GM19238 (cell line): ENCODE results near the gene SMIM1.
A peak's percentile ranks its signal among the peaks of the same experiment; 100 is the strongest.

ENCODE experiments used
- DNase-seq: peaks from one replicate; pipeline ENCODE4 v3.0.0; 2011; ENCODE audit warnings: low spot score; ENCODE audit not compliant: insufficient read length

The SMIM1 gene

DNA sequence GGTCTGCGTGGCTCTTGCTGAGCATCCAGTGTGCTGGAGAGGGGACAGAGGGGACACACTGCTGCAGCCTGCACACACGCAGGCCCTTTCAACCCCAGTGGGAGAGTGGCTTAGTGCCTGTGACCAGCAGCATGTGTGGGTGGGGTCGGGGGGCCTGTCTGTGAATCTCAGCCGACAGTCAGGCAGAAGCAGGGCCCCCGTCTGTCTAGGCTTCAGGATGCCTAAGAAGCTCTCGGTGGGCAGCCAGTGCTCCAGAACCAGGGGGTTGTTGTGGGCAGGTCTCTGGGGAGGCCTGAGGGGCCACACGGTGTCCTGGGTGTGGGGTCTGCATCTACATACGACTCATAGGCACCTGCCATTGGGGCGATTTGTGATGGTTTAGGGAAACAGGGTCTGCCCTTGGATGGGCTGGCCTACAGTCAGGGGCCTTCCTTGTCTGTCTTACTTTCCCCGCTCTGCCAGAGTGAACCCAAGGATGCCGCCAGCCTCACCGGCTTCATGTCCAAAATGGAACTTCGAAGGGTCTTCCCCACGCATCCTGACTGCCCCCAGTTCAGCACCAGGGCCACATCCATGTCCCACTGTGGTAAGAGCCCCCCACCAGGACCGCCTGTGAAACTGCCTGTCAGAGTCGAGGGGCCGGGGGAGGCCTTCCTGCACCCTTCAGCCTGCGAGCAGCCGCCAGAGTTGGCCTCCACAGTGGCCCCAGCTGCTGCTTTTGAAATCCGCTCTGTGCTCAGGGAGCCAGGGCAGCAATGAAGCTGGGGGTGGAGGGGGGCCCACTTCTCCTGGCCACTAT lies 18.7 kb upstream of the SMIM1 start:
- no peak for DNase-seq

DNA sequence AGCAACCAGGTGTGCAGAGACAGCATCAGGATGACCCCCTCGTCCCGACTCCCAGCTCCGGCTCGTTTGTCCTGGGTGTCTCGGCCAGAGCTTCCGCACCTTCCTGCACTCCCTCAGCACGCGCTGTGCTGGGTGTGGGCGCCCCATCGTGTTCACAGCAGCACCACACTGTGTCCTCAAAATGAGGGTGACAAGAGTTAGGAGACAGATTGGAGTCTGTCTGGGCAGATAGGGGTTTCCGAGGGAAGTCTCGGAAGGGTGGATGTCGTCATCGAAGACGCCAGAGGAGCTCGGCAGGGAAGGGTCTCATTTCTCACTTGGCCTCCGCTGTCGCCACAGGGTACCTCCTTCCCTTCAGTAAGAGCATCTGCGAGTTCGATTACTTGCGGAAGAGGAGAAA lies 16.2 kb upstream of the SMIM1 start:
- DNase-seq: no peak

DNA sequence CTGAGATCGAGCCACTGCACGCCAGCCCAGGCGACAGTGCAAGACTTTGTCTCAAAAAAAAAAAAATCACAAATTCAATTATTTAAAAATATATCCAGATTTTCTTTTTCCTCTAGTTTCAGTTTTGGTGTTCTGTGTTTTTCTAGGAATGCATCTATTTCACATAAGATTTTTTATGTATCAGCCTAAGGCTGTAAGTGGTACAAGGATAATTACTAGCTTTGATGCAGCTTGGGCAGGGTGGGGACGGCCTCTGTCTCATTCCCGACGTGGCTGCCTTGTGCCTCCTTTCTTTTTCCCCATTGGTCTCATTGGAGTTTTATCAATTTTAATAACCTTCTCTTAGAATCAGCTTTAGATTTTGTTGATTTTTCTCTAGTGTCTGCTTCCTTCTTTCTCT lies 13.4 kb upstream of the SMIM1 start:
- no peak for DNase-seq

DNA sequence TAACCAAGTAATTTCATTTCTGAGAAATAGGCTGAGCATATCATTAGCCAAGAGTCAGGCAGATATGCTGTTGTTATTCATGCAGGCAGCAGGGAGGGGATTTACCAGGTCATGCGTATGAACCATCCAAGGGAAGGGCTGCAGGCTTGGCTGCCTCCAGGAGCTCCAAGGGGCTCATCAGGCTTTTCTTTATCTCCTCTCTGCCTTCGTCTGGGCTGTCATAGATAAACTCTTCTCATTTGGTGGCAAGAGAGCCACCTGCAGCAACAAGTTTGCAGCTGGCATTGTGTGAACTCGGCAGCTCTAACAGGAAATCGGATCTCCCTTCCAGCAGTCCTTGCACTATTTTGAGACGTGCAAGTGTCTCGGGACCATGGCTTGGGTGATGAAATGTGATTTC lies 12.8 kb upstream of the SMIM1 start:
- no peak for DNase-seq

DNA sequence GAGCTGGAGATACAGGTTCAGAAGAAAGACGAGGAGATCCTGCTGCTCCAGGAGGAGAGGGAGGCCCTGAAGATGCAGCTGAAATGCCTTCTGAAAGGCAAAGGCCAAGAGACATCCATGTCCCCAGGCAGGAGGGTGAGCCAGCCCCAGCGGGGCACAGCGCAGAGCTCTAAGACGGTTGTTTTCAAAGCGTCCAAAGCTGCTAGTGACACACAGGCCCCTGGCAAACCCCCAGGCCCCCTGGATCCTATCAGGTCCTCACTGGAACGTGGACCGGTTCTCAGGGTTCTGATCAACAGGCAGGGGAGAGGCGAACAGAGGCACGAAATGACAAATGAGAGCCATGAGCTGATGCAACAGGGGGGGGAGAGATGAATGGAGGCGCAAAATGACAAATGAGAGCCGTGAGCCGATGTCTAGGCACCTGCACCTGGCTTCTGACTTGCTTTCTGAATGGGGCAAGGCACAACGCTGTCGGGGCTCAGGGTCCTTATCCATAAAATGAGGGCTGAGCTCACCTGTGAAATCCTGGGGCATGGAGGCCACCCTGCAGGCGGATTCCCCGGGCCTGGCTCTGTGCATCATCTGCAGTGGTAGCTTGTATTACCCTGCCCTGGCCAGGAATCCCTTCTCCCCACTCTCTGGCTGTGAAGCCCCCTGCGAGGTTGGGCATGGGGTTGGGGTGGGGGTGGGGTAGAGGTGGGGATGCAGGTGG lies 11.1 kb upstream of the SMIM1 start:
- no peak for DNase-seq

DNA sequence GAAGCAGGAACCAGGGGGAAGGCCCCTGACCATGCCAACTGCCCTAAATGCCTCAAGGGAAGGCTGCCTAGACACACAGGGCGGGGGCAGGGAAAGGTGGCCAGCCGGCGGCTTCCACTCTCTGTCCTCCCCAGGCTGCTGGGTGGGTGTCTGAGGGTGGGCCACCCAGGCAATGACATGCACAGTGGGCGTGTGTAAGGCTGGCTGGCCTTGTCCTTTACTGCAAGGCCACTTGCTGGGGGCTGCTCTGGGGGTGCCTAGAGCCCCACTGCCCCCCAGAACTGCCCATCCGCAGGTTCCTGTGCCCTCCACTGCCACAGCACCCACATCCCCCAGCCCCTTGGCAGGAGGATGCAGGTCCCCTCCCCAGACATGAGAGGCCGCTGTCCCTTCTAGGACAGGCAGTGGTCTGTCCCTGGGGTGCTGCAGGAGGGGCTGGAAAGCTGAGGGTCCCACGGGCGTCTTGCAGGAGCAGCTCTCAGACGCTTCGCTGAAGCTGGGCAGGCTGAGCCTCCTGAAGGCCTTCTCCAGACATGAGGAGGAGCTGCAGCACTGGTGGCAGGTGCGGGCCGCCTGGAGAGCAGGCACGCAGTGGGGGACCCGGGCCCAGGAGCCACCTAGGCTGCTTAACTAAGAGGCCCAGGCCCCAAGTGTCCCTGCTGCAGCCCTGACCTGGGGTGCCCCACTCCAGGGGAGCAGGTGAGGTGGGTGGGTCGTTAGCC lies 10.2 kb upstream of the SMIM1 start:
- DNase-seq: no peak

DNA sequence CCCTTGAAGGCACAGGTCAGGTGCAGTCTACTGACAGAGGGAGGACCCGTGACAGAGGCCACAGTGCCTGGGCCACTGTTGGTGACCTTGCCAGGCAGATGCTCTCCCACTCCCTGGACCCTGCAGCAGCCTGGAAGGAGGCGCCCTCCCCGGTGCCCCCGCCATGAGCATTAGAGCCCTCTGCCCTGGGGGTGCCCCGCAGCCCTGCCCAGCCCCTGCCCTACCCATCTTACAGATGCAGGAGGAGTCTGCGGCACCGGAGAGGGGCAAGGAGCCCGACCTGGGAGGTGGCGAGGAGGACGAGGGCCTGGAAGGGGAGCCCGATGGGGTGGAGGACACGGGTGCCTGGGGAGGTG lies 9.7 kb upstream of the SMIM1 start:
- DNase-seq: no peak

DNA sequence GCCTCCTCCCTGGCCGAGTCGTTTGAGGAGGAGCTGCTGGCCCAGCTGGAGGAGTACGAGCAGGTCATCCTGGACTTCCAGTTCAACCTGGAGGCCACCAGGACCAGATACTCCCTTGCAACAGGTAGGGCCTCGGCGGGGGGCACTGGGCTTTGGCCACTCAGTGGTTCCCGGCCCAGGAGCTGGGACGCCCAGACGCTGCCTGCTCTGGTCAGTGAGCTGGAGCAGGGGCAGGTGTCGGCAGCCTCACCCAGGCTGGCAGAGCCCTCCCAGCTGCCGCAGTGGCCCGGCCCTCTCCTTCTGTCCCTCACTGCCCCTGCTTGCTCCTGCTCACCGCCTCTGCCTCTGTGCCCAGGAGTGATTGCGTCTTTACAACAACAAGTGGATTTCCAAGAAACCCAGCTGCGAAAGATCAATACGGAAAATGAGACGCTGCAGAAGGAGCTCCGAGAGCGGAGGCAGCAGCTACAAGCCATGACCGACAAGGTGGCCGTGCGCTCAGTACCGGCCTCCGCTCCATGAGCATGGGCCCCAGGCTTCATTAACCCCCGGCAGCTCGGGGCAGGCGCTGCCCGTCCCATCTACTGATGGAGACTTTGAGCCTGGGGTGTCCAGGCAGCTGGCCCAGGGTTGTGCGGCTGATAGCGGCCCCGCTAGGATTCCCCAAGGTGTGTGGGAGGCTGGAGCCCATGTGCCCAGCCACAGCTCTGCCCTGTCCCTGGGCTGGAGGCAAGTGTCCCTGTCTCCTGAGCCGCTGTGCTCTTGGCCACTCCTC lies 9.0 kb upstream of the SMIM1 start:
- DNase-seq: no peak

DNA sequence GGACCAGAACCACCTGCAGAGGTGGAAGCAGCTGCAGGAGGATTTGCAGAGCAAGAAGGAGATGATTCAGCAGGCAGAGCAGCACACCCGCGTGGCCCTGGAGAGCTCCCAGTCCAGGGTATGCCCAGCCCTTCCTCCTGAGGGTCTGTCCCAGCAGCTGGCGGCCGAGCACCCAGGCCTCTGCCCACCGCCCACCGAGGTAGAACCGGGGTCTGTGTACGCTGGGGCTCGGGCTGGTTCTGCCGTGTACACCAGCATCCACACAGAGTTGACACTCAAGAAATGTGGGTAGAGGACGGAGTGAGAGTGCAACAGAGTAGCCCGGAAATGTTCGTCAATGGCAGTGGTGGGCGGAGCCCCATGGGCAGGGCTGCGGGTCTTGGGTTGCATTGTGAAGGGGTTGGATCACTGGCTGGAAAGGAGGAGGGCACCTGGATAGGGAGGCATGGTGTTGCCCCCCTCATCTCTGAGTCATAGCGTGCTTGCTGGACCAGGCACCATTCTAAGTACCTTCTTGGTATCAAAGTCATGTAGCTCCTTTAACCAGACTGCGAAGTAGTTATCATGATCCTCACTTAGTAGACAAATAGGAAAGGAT lies 5.1 kb upstream of the SMIM1 start:
- no peak for DNase-seq

DNA sequence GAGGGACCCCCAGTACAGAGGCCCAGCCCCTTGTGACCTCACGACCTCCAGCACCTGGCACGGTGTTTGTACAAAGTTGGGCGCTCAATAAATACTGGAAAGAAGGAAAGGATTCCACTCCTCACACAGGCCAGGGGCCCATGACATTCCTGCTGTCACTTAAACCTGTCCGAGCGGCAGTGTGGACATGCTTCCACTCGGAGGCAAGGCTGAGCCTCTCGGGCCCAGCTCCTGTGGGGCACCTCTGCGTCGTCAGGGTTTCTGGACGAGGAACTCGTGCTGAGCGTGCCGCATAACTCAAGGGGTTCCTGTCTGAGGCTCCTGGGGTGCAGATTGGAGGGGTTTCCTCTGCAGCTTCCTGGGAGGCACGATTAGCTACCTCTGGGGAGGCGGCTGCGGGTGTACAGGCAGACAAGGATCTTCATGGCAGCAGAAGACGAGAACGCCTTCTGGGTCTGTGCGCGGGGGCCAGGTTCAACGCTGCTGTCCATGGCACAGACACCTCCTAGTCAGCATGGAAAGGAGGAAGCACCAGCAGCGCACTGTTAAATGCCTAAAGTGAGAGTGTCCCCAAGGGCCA lies 3.6 kb upstream of the SMIM1 start:
- DNase-seq: no peak

DNA sequence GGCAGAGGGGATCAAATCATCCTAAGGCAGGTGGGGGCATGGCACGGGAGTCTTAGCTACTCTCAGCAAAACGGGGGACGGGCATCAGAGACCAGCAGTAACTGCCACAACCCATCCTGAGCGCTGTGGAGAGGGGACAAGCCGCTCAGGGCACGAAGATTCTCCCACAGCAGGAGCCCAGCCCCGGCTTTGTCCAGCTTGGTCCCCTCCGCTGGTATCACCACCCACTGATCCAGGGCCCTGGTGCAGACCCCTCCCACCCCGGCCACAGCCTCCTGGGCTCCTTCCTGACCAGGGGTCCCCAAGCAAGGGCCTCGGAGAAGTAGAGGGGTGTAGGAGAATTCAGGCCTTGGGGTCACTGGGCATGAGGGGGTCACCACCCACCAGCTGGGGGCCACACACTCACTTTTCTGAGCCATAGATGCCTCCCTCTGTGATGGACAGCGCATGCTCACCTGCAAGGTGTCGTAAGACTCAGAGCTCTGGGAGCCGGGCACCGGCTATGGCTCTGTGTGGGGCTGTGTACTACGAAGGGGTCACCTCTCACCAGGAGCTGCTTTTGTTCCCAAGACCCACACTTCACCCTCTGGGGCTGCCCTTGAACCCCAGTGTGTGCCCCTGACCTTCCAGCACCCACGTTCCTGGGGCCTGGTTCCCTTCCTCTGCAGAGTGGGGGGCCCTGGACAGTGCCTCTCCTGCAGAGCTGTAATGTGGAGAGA lies 2.3 kb upstream of the SMIM1 start:
- no peak for DNase-seq

DNA sequence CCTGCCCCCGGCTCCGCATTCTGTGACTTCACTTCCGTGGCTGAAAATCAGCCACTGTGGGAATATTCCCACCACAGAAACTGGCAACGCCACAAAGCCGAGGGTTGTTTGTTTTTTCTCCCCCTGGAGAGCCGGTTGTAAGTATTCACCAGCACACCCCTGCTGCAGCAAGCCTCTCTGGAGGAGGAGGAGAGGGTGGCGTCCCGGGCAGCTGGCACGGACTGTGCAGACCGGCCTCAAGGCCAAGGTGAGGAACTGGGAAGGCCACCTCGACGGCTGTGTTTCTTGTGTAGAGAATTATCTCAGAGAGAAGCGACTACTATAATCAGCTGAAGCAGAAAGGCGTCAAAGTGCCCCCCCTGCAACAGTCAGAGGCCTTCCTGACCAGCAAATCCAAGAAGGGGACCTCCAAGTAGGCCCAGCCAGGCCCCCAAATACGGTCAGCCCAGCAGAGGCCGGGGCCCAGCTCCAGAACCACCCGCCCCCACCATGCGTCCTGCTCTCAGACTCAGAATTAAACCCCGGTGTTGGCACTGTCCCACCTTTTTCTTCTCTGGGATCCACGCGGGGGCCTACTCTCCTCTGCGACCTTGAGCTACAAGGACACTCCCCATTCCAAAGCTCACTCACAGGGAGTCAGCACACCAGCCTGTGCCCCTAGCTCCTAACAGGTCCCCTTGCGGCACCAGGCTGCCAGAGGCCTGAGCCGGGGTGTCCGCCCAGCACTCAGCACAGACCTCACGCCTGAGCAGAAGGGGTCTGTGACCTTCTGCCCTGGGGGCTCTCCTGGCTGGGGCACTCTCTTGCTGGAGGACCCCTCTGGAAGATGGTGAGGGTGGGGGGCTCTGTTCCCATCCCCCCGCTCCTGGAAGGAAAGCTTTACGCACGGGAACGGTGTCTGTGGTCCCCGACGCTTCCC lies 1.2 kb upstream of the SMIM1 start:
- DNase-seq: no peak

DNA sequence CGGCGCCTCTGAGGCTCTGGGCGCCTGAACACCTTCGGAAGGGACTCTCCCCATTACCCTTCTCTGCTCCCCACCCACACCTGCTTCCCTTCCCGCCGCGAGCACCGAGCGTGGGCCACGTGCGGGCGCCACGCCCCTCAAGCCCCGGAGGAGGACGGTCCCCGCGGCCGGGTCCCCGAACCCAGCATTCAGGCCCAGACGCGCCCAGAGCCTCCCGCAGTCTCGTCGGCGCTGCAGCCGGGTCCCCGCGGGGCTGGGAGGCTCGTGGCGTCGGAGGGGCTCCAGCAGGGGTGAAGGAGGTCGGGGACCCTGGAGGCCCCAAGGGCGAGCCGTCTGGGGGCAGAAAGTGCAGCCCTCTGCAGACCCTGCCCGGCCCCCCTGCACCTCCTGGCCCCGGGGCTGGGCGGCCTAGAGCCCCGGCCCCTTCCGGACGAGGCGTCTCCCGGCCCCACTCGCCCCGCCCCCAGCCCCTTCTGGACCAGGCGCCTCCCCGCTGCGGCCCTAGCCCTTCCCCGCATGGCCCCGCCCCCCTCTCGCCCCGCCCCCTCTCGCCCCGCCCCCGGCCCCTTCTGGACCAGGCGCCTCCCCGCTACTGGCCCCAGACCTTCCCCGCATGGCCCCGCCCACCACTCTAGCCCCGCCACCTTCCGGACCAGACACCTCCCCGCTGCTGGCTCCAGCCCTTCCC lies 378 bp upstream of the SMIM1 start:
- peak; percentile 99 for DNase-seq

DNA sequence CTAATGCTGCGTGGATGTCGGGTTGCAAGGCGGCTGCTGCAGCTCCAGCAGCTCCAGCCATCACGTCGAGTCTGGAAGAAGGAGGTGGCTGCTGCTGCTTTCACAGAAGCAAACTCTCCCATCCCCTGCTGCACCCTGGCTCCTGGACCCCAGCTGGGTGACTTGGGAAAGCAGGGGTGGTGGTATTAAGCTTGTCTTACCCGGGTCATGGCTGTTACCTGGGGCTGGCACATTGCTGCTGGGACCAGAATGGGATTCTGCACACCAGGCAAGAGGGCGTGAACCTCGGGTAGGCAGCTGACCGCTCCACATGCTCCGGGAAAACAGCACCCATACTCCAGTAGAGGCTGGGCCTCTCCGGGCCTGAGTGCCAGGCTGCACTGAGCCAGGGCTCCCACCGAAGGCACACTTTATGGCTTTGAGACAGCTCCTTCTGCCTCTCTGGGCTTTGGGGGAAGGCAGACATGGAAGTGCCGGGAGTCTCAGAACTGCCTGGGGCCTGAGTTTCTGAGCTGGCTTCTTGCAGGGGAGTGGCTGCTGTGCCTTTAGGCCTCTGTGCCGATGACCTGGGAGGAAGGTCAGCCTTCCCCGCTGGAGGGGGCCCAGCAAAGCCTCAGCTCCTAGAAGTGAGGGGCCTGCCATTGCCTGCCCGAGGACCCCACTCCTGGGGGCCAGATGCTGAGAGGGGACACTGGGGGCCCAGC lies 1.2 kb downstream of the SMIM1 start:
- DNase-seq: no peak

DNA sequence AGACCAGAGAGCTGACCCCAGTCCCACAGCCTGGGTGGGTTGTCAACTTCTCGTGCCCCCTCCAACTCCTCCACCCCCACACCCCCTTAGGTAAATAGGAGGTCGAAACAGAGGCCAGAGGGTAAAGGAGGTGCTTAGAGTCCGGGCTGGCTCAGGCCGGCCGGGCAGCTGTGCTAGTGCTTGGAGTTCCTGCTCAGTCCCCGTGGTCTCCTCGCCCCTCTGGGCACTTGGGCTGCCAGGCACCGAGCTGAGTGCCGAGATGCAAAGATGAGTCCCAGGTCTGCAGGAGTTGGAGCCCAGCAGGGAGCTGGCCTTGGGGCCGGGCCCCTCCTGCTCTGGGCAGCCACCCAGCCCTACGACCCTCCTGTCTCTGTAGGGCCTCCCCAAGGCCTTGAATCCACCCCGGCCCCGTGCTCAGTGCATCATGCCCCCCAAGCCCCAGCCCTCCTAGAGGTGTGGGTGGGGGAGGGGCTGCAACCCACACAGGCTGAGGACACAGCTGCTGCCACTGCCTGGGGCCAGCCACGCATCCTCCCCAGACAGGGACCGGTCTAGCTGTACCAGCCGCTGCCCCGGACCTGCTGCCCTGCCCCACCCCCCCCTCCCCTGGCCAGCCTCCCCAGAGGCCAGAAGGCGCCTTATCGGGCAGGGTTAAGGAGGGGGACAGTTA lies 1.9 kb downstream of the SMIM1 start:
- DNase-seq: no peak

DNA sequence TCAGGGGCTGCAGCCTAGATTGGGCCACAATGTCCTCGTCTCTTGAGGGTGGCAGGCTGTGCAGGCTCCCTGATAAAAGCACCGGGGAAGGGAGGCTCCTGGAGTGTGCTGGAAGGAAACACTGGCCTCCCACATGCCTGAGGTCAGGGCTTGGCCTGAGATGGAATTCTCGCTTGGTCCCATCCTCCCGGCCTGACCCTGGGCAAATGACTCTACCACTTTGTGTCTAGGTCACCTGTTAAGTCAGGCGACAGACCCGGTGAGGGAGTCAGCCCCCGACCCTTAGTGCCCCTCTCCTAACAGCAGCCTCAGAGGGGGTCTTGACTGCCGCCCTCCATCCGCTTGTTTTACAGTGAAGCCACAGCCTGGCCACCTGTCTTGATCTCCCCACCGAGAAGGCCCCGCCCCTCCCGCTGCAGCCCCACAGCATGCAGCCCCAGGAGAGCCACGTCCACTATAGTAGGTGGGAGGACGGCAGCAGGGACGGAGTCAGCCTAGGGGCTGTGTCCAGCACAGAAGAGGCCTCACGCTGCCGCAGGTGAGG lies 2.5 kb downstream of the SMIM1 start:
- DNase-seq: no peak
